Glutamatergic neuron (in vitro differentiated cells): Measurements from ENCODE around the gene VPS35L. TPM values are rescaled to one million over a fixed set of nuclear protein-coding genes. Genes with fewer than 3 reads are reported as not detected.

Source experiments
- DNase-seq: peaks from one replicate; pipeline ENCODE4 v3.0.0; 2022
- H3K27ac Mint-ChIP-seq: one replicate; pipeline ENCODE4 v1.8.0; 2020; ENCODE audit warnings: mild to moderate bottlenecking, mixed read lengths, inconsistent platforms; ENCODE audit not compliant: unreplicated experiment
- H3K27me3 Mint-ChIP-seq: one replicate; pipeline ENCODE4 v1.8.0; 2020; ENCODE audit warnings: mild to moderate bottlenecking, moderate library complexity, mixed read lengths, inconsistent platforms; ENCODE audit not compliant: unreplicated experiment
- H3K36me3 Mint-ChIP-seq: one replicate; pipeline ENCODE4 v1.8.0; 2020; ENCODE audit warnings: mild to moderate bottlenecking, mixed read lengths, inconsistent platforms; ENCODE audit not compliant: unreplicated experiment
- H3K4me1 Mint-ChIP-seq: one replicate; pipeline ENCODE4 v1.8.0; 2020; ENCODE audit warnings: mild to moderate bottlenecking, low read depth, mixed read lengths, inconsistent platforms; ENCODE audit not compliant: unreplicated experiment
- H3K4me3 Mint-ChIP-seq: one replicate; pipeline ENCODE4 v1.8.0; 2020; ENCODE audit warnings: mild to moderate bottlenecking, mixed read lengths, inconsistent platforms; ENCODE audit not compliant: unreplicated experiment
- H3K9me3 Mint-ChIP-seq: one replicate; pipeline ENCODE4 v1.8.0; 2020; ENCODE audit warnings: mild to moderate bottlenecking, moderate library complexity, mixed read lengths, inconsistent platforms; ENCODE audit not compliant: unreplicated experiment
- total RNA-seq: library from RNA; stranded (reverse); fragmentation: NEBNext Ultra II Directional; extraction: Animal tissue kit (Norgen Biotek cat#: 25700); gene quantifications from one replicate; pipeline ENCODE4 v1.2.1, GENCODE V29; 2021; ENCODE audit not compliant: unreplicated experiment
- TF ChIP-seq, protein P1 (sequence below): fragments of 200-600 bp; sonication (generic); IDR thresholded peaks from one replicate; pipeline ENCODE4 v1.5.0; 2021; ENCODE audit not compliant: partially characterized antibody, unreplicated experiment

The VPS35L gene
- total RNA-seq, 1 donor from 2014 or later, result 57.1 TPM

DNA sequence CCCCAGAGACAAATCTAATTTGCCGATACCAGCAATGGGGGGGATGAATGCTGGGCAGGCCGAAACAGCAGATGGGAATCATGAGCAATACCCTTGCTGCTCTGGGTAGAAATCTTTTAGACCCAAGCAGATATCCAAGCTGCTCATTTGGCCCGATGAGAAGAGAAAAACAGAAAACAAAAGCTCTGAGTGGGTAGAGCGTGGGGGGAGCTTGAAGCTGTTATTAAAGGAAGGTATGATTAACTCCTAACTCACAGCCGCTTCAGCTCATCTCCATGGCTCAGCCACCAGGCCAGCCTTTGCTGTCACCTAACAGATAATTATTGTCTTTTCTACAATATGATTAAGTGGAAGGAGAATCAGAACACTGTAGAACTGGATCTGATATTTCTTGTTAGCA lies 58.3 kb downstream of the VPS35L start:
- no peak for DNase-seq
- H3K27ac Mint-ChIP-seq, result no peak overlapping the region
- H3K27me3 Mint-ChIP-seq, result no peaks in the 10 kb centered on the region
- H3K36me3 Mint-ChIP-seq, result no peaks in the 10 kb centered on the region
- no peaks in the 10 kb centered on the region for H3K4me1 Mint-ChIP-seq
- no peak overlapping the region for H3K4me3 Mint-ChIP-seq
- TF ChIP-seq, protein P1, sequence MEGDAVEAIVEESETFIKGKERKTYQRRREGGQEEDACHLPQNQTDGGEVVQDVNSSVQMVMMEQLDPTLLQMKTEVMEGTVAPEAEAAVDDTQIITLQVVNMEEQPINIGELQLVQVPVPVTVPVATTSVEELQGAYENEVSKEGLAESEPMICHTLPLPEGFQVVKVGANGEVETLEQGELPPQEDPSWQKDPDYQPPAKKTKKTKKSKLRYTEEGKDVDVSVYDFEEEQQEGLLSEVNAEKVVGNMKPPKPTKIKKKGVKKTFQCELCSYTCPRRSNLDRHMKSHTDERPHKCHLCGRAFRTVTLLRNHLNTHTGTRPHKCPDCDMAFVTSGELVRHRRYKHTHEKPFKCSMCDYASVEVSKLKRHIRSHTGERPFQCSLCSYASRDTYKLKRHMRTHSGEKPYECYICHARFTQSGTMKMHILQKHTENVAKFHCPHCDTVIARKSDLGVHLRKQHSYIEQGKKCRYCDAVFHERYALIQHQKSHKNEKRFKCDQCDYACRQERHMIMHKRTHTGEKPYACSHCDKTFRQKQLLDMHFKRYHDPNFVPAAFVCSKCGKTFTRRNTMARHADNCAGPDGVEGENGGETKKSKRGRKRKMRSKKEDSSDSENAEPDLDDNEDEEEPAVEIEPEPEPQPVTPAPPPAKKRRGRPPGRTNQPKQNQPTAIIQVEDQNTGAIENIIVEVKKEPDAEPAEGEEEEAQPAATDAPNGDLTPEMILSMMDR, result no peak
- H3K9me3 Mint-ChIP-seq, result peaks cover 2% of the 10 kb centered on the region

DNA sequence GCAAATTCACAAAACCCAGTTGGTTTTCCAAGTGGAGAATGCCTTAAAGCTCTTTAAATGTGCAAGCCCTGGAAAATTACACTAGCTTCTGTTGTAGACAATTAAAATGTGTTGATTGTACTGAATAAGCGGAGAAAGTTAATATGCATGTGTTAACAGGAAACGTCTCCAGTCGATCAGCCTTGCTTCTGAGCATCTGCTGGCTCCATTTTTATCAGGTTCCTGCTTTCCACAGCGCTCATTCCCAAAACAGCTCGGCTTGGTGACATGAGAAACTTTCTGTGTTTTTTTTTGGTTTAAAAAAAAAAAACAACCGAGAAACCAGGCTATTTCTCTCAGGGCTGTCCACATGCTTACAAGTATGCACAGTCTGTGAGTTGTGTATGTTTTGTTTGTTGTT lies 60.7 kb downstream of the VPS35L start:
- no peak overlapping the region for H3K27ac Mint-ChIP-seq

DNA sequence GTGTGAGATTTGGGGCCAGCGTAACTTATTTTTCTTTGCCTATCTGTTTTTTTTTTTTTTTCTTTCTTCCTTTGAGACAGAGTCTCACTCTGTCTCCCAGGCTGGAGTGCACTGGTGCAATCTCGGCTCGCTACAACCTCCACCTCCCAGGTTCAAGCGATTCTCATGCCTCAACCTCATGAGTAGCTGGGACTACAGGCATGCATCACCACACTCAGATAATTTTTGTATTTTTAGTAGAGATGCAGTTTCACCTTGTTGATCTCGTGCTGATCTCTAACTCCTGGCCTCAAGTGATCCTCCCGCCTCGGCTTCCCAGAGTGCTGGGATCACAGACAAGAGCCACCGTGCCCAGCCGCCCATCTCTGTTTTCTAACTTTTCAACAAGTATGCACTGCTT lies 63.4 kb downstream of the VPS35L start:
- H3K9me3 Mint-ChIP-seq, result no peaks in the 10 kb centered on the region
- TF ChIP-seq, protein P1, result no peak
- H3K36me3 Mint-ChIP-seq, result no peaks in the 10 kb centered on the region
- H3K27me3 Mint-ChIP-seq, result no peaks in the 10 kb centered on the region
- H3K4me1 Mint-ChIP-seq, result no peaks in the 10 kb centered on the region
- no peak for DNase-seq
- H3K4me3 Mint-ChIP-seq, result no peak overlapping the region
- H3K27ac Mint-ChIP-seq, result no peak overlapping the region

More for the DNA sequence above, 60.7 kb downstream of the VPS35L start:
- DNase-seq, result no peak
- H3K4me3 Mint-ChIP-seq, result no peak overlapping the region
- TF ChIP-seq, protein P1, result no peak
- no peaks in the 10 kb centered on the region for H3K9me3 Mint-ChIP-seq
- H3K4me1 Mint-ChIP-seq, result no peaks in the 10 kb centered on the region
- no peaks in the 10 kb centered on the region for H3K36me3 Mint-ChIP-seq
- H3K27me3 Mint-ChIP-seq, result no peaks in the 10 kb centered on the region

DNA sequence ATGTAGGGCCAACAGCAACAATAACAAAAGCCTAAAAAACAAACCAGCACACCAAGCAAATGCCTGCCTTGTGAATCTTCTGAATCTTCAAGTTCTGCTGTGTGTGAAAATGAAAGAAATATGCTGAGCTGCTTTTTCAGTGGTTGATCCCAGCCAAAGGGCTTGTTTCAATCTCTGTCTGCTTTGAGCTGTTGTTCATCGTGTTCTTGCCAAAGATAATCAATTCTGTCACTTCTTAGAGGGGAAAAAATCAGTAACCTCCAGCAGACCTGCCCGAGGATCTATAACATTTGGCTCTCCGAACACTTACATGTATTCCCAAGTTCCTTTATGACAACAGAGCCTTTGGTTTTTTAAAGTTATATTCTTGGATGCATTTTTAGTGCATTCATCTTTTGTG lies 65.9 kb downstream of the VPS35L start:
- H3K27me3 Mint-ChIP-seq, result no peaks in the 10 kb centered on the region
- TF ChIP-seq, protein P1, result no peak
- DNase-seq, result no peak

DNA sequence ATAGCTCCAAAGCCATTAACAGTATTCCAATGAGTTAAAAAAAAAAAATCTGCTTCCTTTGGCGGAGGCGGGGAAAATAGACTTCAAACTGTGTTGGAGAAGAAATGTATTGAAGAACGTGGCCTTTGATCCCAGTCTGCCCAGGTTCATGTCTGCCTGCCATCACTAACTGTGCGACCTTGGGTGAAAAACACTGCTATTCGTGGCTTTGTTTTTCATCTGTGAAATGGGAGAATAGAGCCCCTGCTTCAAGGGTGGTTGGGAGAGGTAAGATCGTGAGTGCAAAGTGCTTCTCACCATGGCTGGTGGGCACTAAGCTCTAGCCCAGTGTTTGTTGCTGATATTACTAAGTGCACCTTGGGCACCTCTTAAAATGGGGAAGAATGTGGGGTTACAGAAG lies 69.5 kb downstream of the VPS35L start:
- H3K27me3 Mint-ChIP-seq, result no peaks in the 10 kb centered on the region
- H3K4me1 Mint-ChIP-seq, result no peaks in the 10 kb centered on the region
- TF ChIP-seq, protein P1, result no peak
- no peak overlapping the region for H3K4me3 Mint-ChIP-seq
- H3K36me3 Mint-ChIP-seq, result peaks cover 13% of the 10 kb centered on the region
- DNase-seq, result no peak
- H3K9me3 Mint-ChIP-seq, result peaks cover 2% of the 10 kb centered on the region
- H3K27ac Mint-ChIP-seq, result no peak overlapping the region

More for the DNA sequence above, 65.9 kb downstream of the VPS35L start:
- Mint-ChIP-seq H3K4me1 (no peaks in the 10 kb centered on the region), H3K9me3 (peaks cover 2% of the 10 kb centered on the region), H3K36me3 (peaks cover 6% of the 10 kb centered on the region), H3K27ac (no peak overlapping the region), H3K4me3 (no peak overlapping the region)
